Body of pancreas (tissue), 4 donors: ENCODE results near the gene ANKRD29. TPM values are rescaled to one million over a fixed set of nuclear protein-coding genes. Genes with fewer than 3 reads are reported as not detected.
"Not testable (repeated sequence)": the region's sequence is repeated elsewhere in the genome, so short reads cannot be mapped to it uniquely, and the experiment has no call there.

Experiments used
- ATAC-seq: fragments of 150-250 bp; one replicate; pipeline ENCODE4 v1.9.1; 2016
- DNase-seq, 4 donors: peaks; one replicate each; pipeline ENCODE4 v3.0.0-alpha.2; 2019
- H3K27ac ChIP-seq, 4 donors: fragments of 200-600 bp; sonication (generic); 1 replicate in 3 of 4; 2 replicates in 1 of 4; pipeline versions ENCODE4 v1.5.1 to v1.6.1; 2016 to 2019; ENCODE audit warnings: mild to moderate bottlenecking in 1 of 4, mixed read lengths in 1 of 4, moderate library complexity in 1 of 4
- H3K27me3 ChIP-seq, 2 donors: fragments of 200-600 bp; sonication (generic); one replicate each; pipeline ENCODE4 v1.6.0; 2016; ENCODE audit warnings: mild to moderate bottlenecking in 1 of 2
- H3K36me3 ChIP-seq, 2 donors: fragments of 200-600 bp; sonication (generic); replicated peaks in 1 of 2; 2 replicates each; pipeline ENCODE4 v1.5.1; 2016; ENCODE audit warnings: low read depth in 2 of 2; ENCODE audit not compliant: insufficient read depth in 1 of 2
- H3K4me1 ChIP-seq: fragments of 200-600 bp; sonication (generic); one replicate; pipeline ENCODE4 v1.6.0; 2016
- H3K4me3 ChIP-seq, 2 donors: fragments of 200-600 bp; sonication (generic); 1 replicate in 1 of 2; 2 replicates in 1 of 2; pipeline ENCODE4 v1.5.1; 2016 to 2019
- H3K9me3 ChIP-seq, 3 donors: fragments of 200-600 bp; sonication (generic); 1 replicate in 2 of 3; 2 replicates in 1 of 3; pipeline ENCODE4 v1.5.1; 2016
- CTCF ChIP-seq, 7 experiments: fragments of 450-650 bp in 4 of 7; fragments of 200-600 bp in 3 of 7; sonication (generic) in 3 of 7; IDR thresholded peaks; one replicate each; pipeline ENCODE4 v1.5.1; 2016 to 2019; ENCODE audit warnings: antibody characterized with exemption in 7 of 7
- POLR2A ChIP-seq, 3 donors: fragments of 450-650 bp; IDR thresholded peaks; one replicate each; pipeline ENCODE4 v1.6.1; 2016; ENCODE audit warnings: antibody characterized with exemption in 3 of 3, mild to moderate bottlenecking in 2 of 3
- WGBS, 2 donors: methylation state at CpG; one replicate each; pipeline ENCODE4 v1.1.5; 2017; 5-methylcytosine and 5-hydroxymethylcytosine counted together
- intact Hi-C: fragments of 100-400 bp; cut with DNase I; formaldehyde crosslinking; loops from one replicate; pipeline ENCODE4 v1.15.1; 2023
- total RNA-seq, 2 donors: library from RNA; depleted of rRNA; stranded (reverse); fragments of >200 nt; gene quantifications; one replicate each; pipeline ENCODE4 v1.1.0, GENCODE V29; 2016

Gene ANKRD29
- total RNA-seq, 2 donors from 2014 or later = 0.52 to 3.3 TPM

- H3K4me3 ChIP-seq = no peak overlapping the region
- H3K27ac ChIP-seq = no peak overlapping the region
- no peaks in the 10 kb centered on the region for H3K9me3 ChIP-seq
- 100% methylated on average over 2 of the region's 2 CpGs for WGBS, 2 donors
- intact Hi-C loops = no loop called here
- TF ChIP-seq POLR2A (IDR thresholded peaks at IDR 0.05) = no peak
- TF ChIP-seq CTCF (IDR thresholded peaks at IDR 0.05) = no peak
- DNase-seq = no peak
- H3K36me3 ChIP-seq = peaks cover 0 to 16% of the 10 kb centered on the region in 2 donors
- no peak for ATAC-seq
- H3K4me1 ChIP-seq = no peaks in the 10 kb centered on the region
- no peaks in the 10 kb centered on the region for H3K27me3 ChIP-seq
Observed at GRCh38 chr18:23563377-23564043, 99.2 kb downstream of the ANKRD29 start.

- H3K9me3 ChIP-seq = no peaks in the 10 kb centered on the region
- TF ChIP-seq CTCF (IDR thresholded peaks at IDR 0.05) = no peak
- no peak for TF ChIP-seq POLR2A (IDR thresholded peaks at IDR 0.05)
- H3K27me3 ChIP-seq = no peaks in the 10 kb centered on the region
- H3K4me3 ChIP-seq = no peak overlapping the region
- intact Hi-C loops = no loop called here
- H3K27ac ChIP-seq = no peak overlapping the region
- no peaks in the 10 kb centered on the region for H3K4me1 ChIP-seq
- peaks cover 0 to 27% of the 10 kb centered on the region in 2 donors for H3K36me3 ChIP-seq
- 86 to 93% methylated on average over 4 of the region's 4 CpGs for WGBS, 2 donors
- ATAC-seq (no peak), DNase-seq (no peak)
Observed at GRCh38 chr18:23560186-23560585, 102.5 kb downstream of the ANKRD29 start.

GRCh38 chr18:23557511-23557910, 105.2 kb downstream of the ANKRD29 start:
- intact Hi-C loops, H3K4me1 ChIP-seq, H3K27ac ChIP-seq, H3K9me3 ChIP-seq, H3K27me3 ChIP-seq, ATAC-seq, H3K4me3 ChIP-seq, DNase-seq: not testable (repeated sequence)
- 98 to 99% methylated on average over 8 of the region's 8 CpGs for WGBS, 2 donors
- peaks cover 0 to 35% of the 10 kb centered on the region in 2 donors for H3K36me3 ChIP-seq

- Histone ChIP-seq H3K9me3 (no peaks in the 10 kb centered on the region), H3K36me3 (peaks cover 0 to 35% of the 10 kb centered on the region in 2 donors), H3K4me1 (no peaks in the 10 kb centered on the region), H3K27me3 (no peaks in the 10 kb centered on the region), H3K27ac (no peak overlapping the region), H3K4me3 (no peak overlapping the region)
- DNase-seq = no peak
- no peak for ATAC-seq
- WGBS, 2 donors = 93 to 94% methylated on average over 17 to 19 of the region's 19 CpGs
- intact Hi-C loops = no loop called here
- TF ChIP-seq CTCF (IDR thresholded peaks at IDR 0.05) = no peak
- no peak for TF ChIP-seq POLR2A (IDR thresholded peaks at IDR 0.05)
Observed at GRCh38 chr18:23556145-23556780, 106.4 kb downstream of the ANKRD29 start.

- intact Hi-C loops = no loop called here
- DNase-seq = no peak
- TF ChIP-seq POLR2A (IDR thresholded peaks at IDR 0.05) = no peak
- no peak for TF ChIP-seq CTCF (IDR thresholded peaks at IDR 0.05)
- Histone ChIP-seq H3K4me1 (no peaks in the 10 kb centered on the region), H3K27ac (no peak overlapping the region), H3K27me3 (no peaks in the 10 kb centered on the region), H3K9me3 (no peaks in the 10 kb centered on the region), H3K4me3 (no peak overlapping the region), H3K36me3 (peaks cover 0 to 25% of the 10 kb centered on the region in 2 donors)
- WGBS, 2 donors = 90 to 92% methylated on average over 6 of the region's 6 CpGs
- no peak for ATAC-seq
Observed at GRCh38 chr18:23553887-23554286, 108.8 kb downstream of the ANKRD29 start.
